Stimulated activated CD8-positive, alpha-beta memory T cell treated with anti-CD3 and anti-CD28 coated beads, Interleukin-15, amount 100 ng/mL, for 1 hour (primary cell): ENCODE results near the gene ESYT1.

Experiments
- DNase-seq: peaks from one replicate; pipeline ENCODE4 v3.0.0-alpha.2; 2020; ENCODE audit warnings: low read depth

The ESYT1 gene

GRCh38 chr12:56188131-56188777 lies 60.2 kb downstream of the ESYT1 start:
- no peak for DNase-seq

GRCh38 chr12:56188778-56189098 lies 60.7 kb downstream of the ESYT1 start:
- DNase-seq: no peak

- DNase-seq: peak; percentile 66
These were observed 61.2 kb downstream of the ESYT1 start, which contains the start of gene SMARCC2 for GRCh38 chr12:56189099-56189917. Gene SMARCC2 (minus strand): TSS chr12:56189483. CDS start chr12:56189461, 22 bp downstream.

GRCh38 chr12:56189918-56190694 lies 62.0 kb downstream of the ESYT1 start:
- DNase-seq: peak; percentile 46

- no peak for DNase-seq
These were observed 62.7 kb downstream of the ESYT1 start for GRCh38 chr12:56190695-56191155.

- no peak for DNase-seq
These were observed 64.5 kb downstream of the ESYT1 start for GRCh38 chr12:56192582-56192981.

GRCh38 chr12:56193025-56193578 lies 65.0 kb downstream of the ESYT1 start:
- peak; percentile 62 for DNase-seq
